ENCODE data around the gene CCDC7. TPM values are rescaled to one million over a fixed set of nuclear protein-coding genes. Genes with fewer than 3 reads are reported as not detected.
"Not testable (repeated sequence)": the region's sequence is repeated elsewhere in the genome, so short reads cannot be mapped to it uniquely, and the experiment has no call there.

CCDC7 gene
- total RNA-seq, 4 donors from 2014 or later, result 2.4 to 12.5 (median 10.5) TPM

GRCh38 chr10:32605787-32606186 lies 159.8 kb downstream of the CCDC7 start:
- no peak for TF ChIP-seq CTCF (IDR thresholded peaks at IDR 0.05)
- TF ChIP-seq POLR2A (IDR thresholded peaks at IDR 0.05), result no peak
- no peak for DNase-seq (ENCODE audit: low spot score in 2 of 2)
- whole genome bisulfite sequencing, 2 donors, result 72 to 84% methylated on average over 2 of the region's 2 CpGs
- H3K4me3 ChIP-seq (ENCODE audit: low read depth, poor library complexity, severe bottlenecking), result no peak overlapping the region
- intact Hi-C loops (cut with DNase I; ENCODE audit: low total_unique reads), result no loop called here

GRCh38 chr10:32610543-32610942 lies 164.6 kb downstream of the CCDC7 start:
- intact Hi-C loops (cut with DNase I; ENCODE audit: low total_unique reads); H3K4me3 ChIP-seq (ENCODE audit: low read depth, poor library complexity, severe bottlenecking); DNase-seq (ENCODE audit: low spot score in 2 of 2): not testable (repeated sequence)
- WGBS, 2 donors, result 97 to 99% methylated on average over 2 of the region's 2 CpGs

DNA sequence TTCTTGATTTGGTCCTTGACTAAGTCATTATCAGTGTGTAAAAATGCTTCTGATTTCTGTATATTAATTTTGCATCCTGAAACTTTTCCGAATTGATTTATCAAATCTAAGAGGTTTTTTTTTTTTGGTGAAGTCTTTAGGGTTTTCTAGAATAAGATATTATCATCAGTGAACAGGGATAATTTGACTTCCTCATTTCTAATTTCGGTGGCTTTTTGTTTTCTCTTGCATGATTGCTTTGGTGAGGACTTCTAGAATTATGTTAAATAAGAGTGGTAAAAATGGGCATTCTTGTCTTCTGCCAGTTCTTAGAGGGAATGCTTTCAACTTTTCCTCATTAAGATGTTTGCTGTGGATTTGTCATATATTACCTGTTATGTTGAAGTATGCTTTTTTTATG lies 170.5 kb downstream of the CCDC7 start:
- TF ChIP-seq CTCF (IDR thresholded peaks at IDR 0.05) (no peak), POLR2A (IDR thresholded peaks at IDR 0.05) (no peak)
- intact Hi-C loops (cut with DNase I; ENCODE audit: low total_unique reads), result no loop called here
- H3K4me3 ChIP-seq (ENCODE audit: low read depth, poor library complexity, severe bottlenecking), result no peak overlapping the region
- no peak for DNase-seq (ENCODE audit: low spot score in 2 of 2)
- 68 to 94% methylated on average over 2 of the region's 2 CpGs for WGBS, 2 donors

DNA sequence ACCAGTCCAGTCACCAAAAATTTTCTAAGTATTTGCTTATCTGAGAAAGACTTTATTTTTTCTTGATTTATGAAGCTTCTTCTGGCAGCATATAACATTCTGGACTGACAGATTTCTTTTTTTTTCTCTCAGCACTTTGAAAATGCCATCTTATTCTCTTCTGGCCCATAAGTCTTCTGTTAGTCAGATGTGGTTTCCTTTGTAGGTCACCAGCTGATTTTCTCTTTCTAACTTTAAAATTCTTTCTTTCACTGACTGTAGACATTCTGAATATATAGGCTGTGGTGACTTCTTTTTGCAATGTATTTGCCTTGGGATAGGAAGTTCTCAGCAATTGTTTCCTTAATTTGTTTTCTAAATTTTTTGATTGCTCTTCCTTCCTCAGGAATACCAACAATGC lies 172.5 kb downstream of the CCDC7 start:
- intact Hi-C loops (cut with DNase I; ENCODE audit: low total_unique reads), result no loop called here
- TF ChIP-seq CTCF (IDR thresholded peaks at IDR 0.05) (no peak), POLR2A (IDR thresholded peaks at IDR 0.05) (no peak)
- no peak overlapping the region for H3K4me3 ChIP-seq (ENCODE audit: low read depth, poor library complexity, severe bottlenecking)
- DNase-seq (ENCODE audit: low spot score in 2 of 2), result no peak

DNA sequence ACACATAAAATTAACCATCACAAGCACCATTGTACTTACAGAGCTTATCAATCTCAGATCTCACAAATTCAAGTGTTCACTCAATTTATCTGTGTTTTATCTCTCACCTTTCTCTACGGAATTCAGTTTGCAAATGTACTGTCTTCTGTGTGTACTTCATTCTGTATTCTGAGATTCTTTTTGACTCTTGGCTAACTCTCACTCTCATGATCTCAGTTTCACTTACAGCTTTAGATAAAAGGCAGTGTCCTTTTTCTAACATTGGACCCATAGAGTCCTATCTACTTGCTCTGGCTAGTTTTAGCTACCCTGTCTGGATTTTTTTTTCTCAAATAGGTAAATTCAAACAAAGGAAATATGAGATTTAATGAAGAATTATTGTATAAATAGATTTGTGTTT lies 176.0 kb downstream of the CCDC7 start:
- intact Hi-C loops (cut with DNase I; ENCODE audit: low total_unique reads), result no loop called here
- no peak for TF ChIP-seq POLR2A (IDR thresholded peaks at IDR 0.05)
- no peak for TF ChIP-seq CTCF (IDR thresholded peaks at IDR 0.05)
- WGBS, 2 donors, result 38 to 94% methylated on average over 1 of the region's 1 CpG
- no peak overlapping the region for H3K4me3 ChIP-seq (ENCODE audit: low read depth, poor library complexity, severe bottlenecking)
- DNase-seq (ENCODE audit: low spot score in 2 of 2), result no peak

DNA sequence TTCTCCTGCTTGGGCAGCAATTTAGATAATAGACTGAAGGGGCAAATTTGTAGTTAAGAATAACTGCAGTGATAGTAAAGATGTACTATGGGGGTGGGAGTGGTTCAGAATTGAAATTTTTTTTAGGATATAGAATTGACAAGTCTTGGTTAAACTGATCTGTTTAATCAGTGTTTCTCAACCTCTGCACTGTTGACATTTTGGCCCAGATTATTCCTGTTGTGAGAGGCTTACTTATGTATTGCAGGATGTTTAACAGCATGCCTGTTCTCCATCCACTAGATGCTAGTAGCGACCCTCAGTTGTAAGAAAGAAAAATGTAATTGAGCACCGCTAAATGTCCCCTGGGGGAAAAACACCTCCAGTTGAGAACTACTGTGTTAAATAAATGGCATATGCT lies 176.5 kb downstream of the CCDC7 start:
- TF ChIP-seq POLR2A (IDR thresholded peaks at IDR 0.05), result no peak
- TF ChIP-seq CTCF (IDR thresholded peaks at IDR 0.05), result no peak
- WGBS, 2 donors, result 64 to 68% methylated on average over 2 of the region's 2 CpGs
- no peak for DNase-seq (ENCODE audit: low spot score in 2 of 2)
- intact Hi-C loops (cut with DNase I; ENCODE audit: low total_unique reads), result no loop called here
- no peak overlapping the region for H3K4me3 ChIP-seq (ENCODE audit: low read depth, poor library complexity, severe bottlenecking)
